K562 (cell line): Measurements from ENCODE around the gene EPO. TPM values are rescaled to one million over a fixed set of nuclear protein-coding genes. Genes with fewer than 3 reads are reported as not detected.

ENCODE experiments used
- BHLHE40 ChIP-seq: IDR thresholded peaks from 2 replicates; pipeline ENCODE4 v1.6.1; 2011; ENCODE audit warnings: low read length, improper control_type of control experiment
- CBX1 ChIP-seq: sonication (generic); IDR thresholded peaks from 2 replicates; pipeline ENCODE4 v1.6.1; 2016; ENCODE audit warnings: antibody characterized with exemption, low read depth, mild to moderate bottlenecking
- EWSR1 ChIP-seq: fragments of 450-650 bp; IDR thresholded peaks from 2 replicates; pipeline ENCODE4 v1.6.1; 2018; ENCODE audit warnings: borderline replicate concordance, mild to moderate bottlenecking, low read depth, moderate library complexity; ENCODE audit not compliant: partially characterized antibody
- FOS ChIP-seq: IDR thresholded peaks from 3 replicates; pipeline ENCODE4 v1.6.1; 2011; ENCODE audit not compliant: insufficient read length; ENCODE audit errors: extremely low read depth
- HNRNPL ChIP-seq: fragments of 200-400 bp; formaldehyde crosslinking; IDR thresholded peaks from 2 replicates; pipeline ENCODE4 v1.6.1; 2017; ENCODE audit warnings: low read depth, mild to moderate bottlenecking, low read length
- MECOM ChIP-seq: fragments of 250-450 bp; sonication (Bioruptor Pico); IDR thresholded peaks from 2 replicates; pipeline ENCODE4 v1.8.0; 2022; ENCODE audit warnings: inconsistent platforms
- MYC ChIP-seq, 2 experiments: fragments of 250-450 bp in 1 of 2; sonication (Bioruptor Pico) in 1 of 2; IDR thresholded peaks; 2 replicates each; pipeline versions ENCODE4 v1.5.1 to v1.6.1; 2012 to 2021; ENCODE audit warnings: low read depth in 2 of 2, borderline replicate concordance in 1 of 2, improper control_type of control experiment in 1 of 2, low read length in 1 of 2, mild to moderate bottlenecking in 1 of 2, moderate library complexity in 1 of 2
- PHF8 ChIP-seq: fragments of 200-600 bp; sonication (generic); IDR thresholded peaks from 2 replicates; pipeline ENCODE4 v1.6.1; 2012; ENCODE audit warnings: mixed run types, mild to moderate bottlenecking, inconsistent platforms, low read length, moderate library complexity, borderline replicate concordance
- RNF2 ChIP-seq: sonication (generic); IDR thresholded peaks from 2 replicates; pipeline ENCODE4 v1.6.1; 2016
- SUPT5H ChIP-seq: fragments of 450-650 bp; IDR thresholded peaks from 2 replicates; pipeline ENCODE4 v1.6.1; 2016
- YBX1 ChIP-seq: fragments of 450-650 bp; IDR thresholded peaks from 2 replicates; pipeline ENCODE4 v1.7.1; 2016; ENCODE audit warnings: mild to moderate bottlenecking
- YY1 ChIP-seq, 3 experiments: IDR thresholded peaks; 2 replicates each; pipeline ENCODE4 v1.6.1; 2011; ENCODE audit warnings: low read length in 2 of 3, mild to moderate bottlenecking in 2 of 3, moderate library complexity in 2 of 3, borderline replicate concordance in 1 of 3, control low read depth in 1 of 3, low read depth in 1 of 3; ENCODE audit not compliant: insufficient read depth in 3 of 3, insufficient replicate concordance in 2 of 3, control insufficient read depth in 1 of 3, insufficient read length in 1 of 3; ENCODE audit errors: extremely low read depth in 1 of 3
- polyA plus RNA-seq, 8 experiments: library from polyadenylated mRNA; depleted of rRNA in 4 of 8; stranded (reverse) in 5 of 8; unstranded in 3 of 8; fragments of >200 nt; fragmentation: Nextera tagmentation in 2 of 8; fragmentation: Illumina TruSeq in 1 of 8; extraction: Ambion mirVana in 2 of 8; extraction: Trizol in 1 of 8; gene quantifications; 2 replicates each; pipeline versions ENCODE4 v1.2.1 to v1.2.3, GENCODE V29; 2011 to 2014; ENCODE audit warnings: inconsistent platforms in 1 of 8, missing spikeins in 1 of 8
- total RNA-seq, 7 experiments: library from RNA; depleted of rRNA in 6 of 7; stranded (reverse); fragments of >200 nt in 6 of 7; fragmentation: Illumina TruSeq in 2 of 7; extraction: Trizol in 2 of 7; gene quantifications; 2 replicates each; pipeline versions ENCODE4 v1.2.1 to v1.2.3, GENCODE V29; 2011 to 2021; ENCODE audit warnings: low replicate concordance in 1 of 7
- TF ChIP-seq, protein P1 (sequence below): fragments of 250-450 bp; sonication (Bioruptor Pico); IDR thresholded peaks from 2 replicates; pipeline ENCODE4 v1.5.0; 2022; ENCODE audit warnings: mild to moderate bottlenecking
- TF ChIP-seq, protein P2 (sequence below): sonication (generic); formaldehyde crosslinking; IDR thresholded peaks from 2 replicates; pipeline ENCODE4 v1.9.0; 2022; ENCODE audit warnings: mild to moderate bottlenecking, missing genetic modification reagents
- TF ChIP-seq, protein P3 (sequence below): sonication (generic); formaldehyde crosslinking; IDR thresholded peaks from 2 replicates; pipeline ENCODE4 v1.8.0; 2022; ENCODE audit warnings: mild to moderate bottlenecking, low read depth, missing genetic modification reagents
- TF ChIP-seq, protein P4 (sequence below): fragments of 450-650 bp; IDR thresholded peaks from 2 replicates; pipeline ENCODE4 v1.6.1; 2018; ENCODE audit warnings: mild to moderate bottlenecking, low read depth; ENCODE audit not compliant: partially characterized antibody

The EPO gene
- total and polyA plus RNA-seq, 9 of the 15 experiments (the other 6 are each of a cell fraction or from before 2014, with no cell fraction given): 0.06 to 0.41 (median 0.07) TPM; not detected in 6

DNA sequence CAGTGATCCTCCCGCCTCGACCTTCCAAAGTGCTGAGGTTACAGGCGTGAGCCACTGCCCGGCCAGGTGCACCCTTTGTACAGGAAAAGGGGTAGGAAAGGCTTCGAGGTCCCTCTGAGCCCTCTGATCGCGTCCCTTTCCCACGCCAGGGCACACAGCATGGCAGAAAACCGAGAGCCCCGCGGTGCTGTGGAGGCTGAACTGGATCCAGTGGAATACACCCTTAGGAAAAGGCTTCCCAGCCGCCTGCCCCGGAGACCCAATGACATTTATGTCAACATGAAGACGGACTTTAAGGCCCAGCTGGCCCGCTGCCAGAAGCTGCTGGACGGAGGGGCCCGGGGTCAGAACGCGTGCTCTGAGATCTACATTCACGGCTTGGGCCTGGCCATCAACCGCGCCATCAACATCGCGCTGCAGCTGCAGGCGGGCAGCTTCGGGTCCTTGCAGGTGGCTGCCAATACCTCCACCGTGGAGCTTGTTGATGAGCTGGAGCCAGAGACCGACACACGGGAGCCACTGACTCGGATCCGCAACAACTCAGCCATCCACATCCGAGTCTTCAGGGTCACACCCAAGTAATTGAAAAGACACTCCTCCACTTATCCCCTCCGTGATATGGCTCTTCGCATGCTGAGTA is 13.5 kb upstream of the EPO start (continued):
- TF ChIP-seq EWSR1 (no peak), CBX1 (no peak), YBX1 (no peak), RNF2 (0 out of 2 replicates have a peak, but pooled peaks have one; percentile 22), MECOM (CRISPR knock-in tag) (no peak), HNRNPL (no peak), SUPT5H (no peak), MYC (IDR thresholded peaks at IDR 0.05; ENCODE audit: low read depth, low read length) (0 out of 2 replicates have a peak, but pooled peaks have one; percentile 9), MYC (CRISPR knock-in tag; IDR thresholded peaks at IDR 0.05; ENCODE audit: borderline replicate concordance, low read depth) (no peak), YY1 (IDR thresholded peaks at IDR 0.05; ENCODE audit: borderline replicate concordance in 1 of 3, control insufficient read depth in 1 of 3, extremely low read depth in 1 of 3, insufficient read depth in 3 of 3, insufficient read length in 1 of 3, insufficient replicate concordance in 2 of 3, low read depth in 1 of 3, low read length in 2 of 3) (peak in 1 of 3 experiments; percentile 48), PHF8 (no peak), FOS (no peak), BHLHE40 (0 out of 2 replicates have a peak, but pooled peaks have one; percentile 6)
- TF ChIP-seq, protein P1, sequence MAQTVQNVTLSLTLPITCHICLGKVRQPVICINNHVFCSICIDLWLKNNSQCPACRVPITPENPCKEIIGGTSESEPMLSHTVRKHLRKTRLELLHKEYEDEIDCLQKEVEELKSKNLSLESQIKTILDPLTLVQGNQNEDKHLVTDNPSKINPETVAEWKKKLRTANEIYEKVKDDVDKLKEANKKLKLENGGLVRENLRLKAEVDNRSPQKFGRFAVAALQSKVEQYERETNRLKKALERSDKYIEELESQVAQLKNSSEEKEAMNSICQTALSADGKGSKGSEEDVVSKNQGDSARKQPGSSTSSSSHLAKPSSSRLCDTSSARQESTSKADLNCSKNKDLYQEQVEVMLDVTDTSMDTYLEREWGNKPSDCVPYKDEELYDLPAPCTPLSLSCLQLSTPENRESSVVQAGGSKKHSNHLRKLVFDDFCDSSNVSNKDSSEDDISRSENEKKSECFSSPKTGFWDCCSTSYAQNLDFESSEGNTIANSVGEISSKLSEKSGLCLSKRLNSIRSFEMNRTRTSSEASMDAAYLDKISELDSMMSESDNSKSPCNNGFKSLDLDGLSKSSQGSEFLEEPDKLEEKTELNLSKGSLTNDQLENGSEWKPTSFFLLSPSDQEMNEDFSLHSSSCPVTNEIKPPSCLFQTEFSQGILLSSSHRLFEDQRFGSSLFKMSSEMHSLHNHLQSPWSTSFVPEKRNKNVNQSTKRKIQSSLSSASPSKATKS (CRISPR knock-in tag): no peak
- TF ChIP-seq, protein P2, sequence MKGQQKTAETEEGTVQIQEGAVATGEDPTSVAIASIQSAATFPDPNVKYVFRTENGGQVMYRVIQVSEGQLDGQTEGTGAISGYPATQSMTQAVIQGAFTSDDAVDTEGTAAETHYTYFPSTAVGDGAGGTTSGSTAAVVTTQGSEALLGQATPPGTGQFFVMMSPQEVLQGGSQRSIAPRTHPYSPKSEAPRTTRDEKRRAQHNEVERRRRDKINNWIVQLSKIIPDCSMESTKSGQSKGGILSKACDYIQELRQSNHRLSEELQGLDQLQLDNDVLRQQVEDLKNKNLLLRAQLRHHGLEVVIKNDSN (CRISPR knock-in tag): 0 out of 2 replicates have a peak, but pooled peaks have one; percentile 20
- TF ChIP-seq, protein P3, sequence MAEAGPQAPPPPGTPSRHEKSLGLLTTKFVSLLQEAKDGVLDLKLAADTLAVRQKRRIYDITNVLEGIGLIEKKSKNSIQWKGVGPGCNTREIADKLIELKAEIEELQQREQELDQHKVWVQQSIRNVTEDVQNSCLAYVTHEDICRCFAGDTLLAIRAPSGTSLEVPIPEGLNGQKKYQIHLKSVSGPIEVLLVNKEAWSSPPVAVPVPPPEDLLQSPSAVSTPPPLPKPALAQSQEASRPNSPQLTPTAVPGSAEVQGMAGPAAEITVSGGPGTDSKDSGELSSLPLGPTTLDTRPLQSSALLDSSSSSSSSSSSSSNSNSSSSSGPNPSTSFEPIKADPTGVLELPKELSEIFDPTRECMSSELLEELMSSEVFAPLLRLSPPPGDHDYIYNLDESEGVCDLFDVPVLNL (CRISPR knock-in tag): no peak
- TF ChIP-seq, protein P4, sequence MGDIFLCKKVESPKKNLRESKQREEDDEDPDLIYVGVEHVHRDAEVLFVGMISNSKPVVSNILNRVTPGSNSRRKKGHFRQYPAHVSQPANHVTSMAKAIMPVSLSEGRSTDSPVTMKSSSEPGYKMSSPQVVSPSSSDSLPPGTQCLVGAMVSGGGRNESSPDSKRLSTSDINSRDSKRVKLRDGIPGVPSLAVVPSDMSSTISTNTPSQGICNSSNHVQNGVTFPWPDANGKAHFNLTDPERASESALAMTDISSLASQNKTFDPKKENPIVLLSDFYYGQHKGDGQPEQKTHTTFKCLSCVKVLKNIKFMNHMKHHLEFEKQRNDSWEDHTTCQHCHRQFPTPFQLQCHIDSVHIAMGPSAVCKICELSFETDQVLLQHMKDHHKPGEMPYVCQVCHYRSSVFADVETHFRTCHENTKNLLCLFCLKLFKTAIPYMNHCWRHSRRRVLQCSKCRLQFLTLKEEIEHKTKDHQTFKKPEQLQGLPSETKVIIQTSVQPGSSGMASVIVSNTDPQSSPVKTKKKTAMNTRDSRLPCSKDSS: no peak
